GM12878 (cell line): ENCODE measurements around the gene PRR23C. TPM values are rescaled to one million over a fixed set of nuclear protein-coding genes. Genes with fewer than 3 reads are reported as not detected.

ENCODE experiments used
- ATAC-seq: fragments of 200-7000 bp; cut with Tn5 transposase; 3 replicates; pipeline ENCODE4 v1.9.1; 2020; ENCODE audit warnings: mild to moderate bottlenecking, moderate library complexity
- BruUV-seq: library from RNA; stranded (reverse); fragments of 400-500 nt; replicated peaks from 2 replicates; lab custom pipeline; 2021; lab: Mats Ljungman, UMichigan
- CTCF ChIA-PET: fragments of 300-600 bp; sonication (Branson Sonifier 250); formaldehyde crosslinking; extraction: SDS; loops from one replicate; lab custom pipeline; 2021; ENCODE audit warnings: inconsistent platforms; lab: Yijun Ruan, JAX
- POLR2A ChIA-PET: fragments of 350-600 bp; formaldehyde crosslinking; extraction: SDS; loops from one replicate; lab custom pipeline; 2021; ENCODE audit warnings: inconsistent platforms; lab: Charles Lee
- RAD21 ChIA-PET: fragments of 300-600 bp; sonication (Branson Sonifier 250); formaldehyde crosslinking; loops from one replicate; lab custom pipeline; 2023; ENCODE audit warnings: antibody characterized with exemption; ENCODE audit not compliant: unreplicated experiment; lab: Charles Lee
- SMC1A ChIA-PET: fragments of 300-600 bp; sonication (Branson Sonifier 250); formaldehyde crosslinking; loops from one replicate; lab custom pipeline; 2023; ENCODE audit not compliant: unreplicated experiment, uncharacterized antibody; lab: Charles Lee
- DNase-seq: peaks from one replicate; pipeline ENCODE4 v3.0.0-alpha.2; 2011; ENCODE audit warnings: low read depth, low spot score
- FAIRE-seq: peaks from 3 replicates; lab custom pipeline; 2011; peaks lifted over from hg19 to GRCh38; lab: Jason Lieb, UNC
- H2AFZ ChIP-seq: 2 replicates; pipeline ENCODE4 v1.6.0; 2011; ENCODE audit warnings: low read depth, low read length, control low read depth; ENCODE audit not compliant: control insufficient read depth
- H3K27ac ChIP-seq: 2 replicates; pipeline ENCODE4 v1.5.1; 2011; ENCODE audit warnings: control low read depth; ENCODE audit not compliant: control insufficient read depth, insufficient read depth
- H3K27me3 ChIP-seq, 2 experiments: replicated peaks in 1 of 2; 2 replicates each; pipeline versions ENCODE4 v1.6.0 to v1.6.1; 2011; ENCODE audit warnings: low read length in 1 of 2; ENCODE audit not compliant: control insufficient read depth in 2 of 2, insufficient read depth in 2 of 2
- H3K36me3 ChIP-seq, 2 experiments: 2 replicates each; pipeline ENCODE4 v1.5.1; 2011; ENCODE audit warnings: low read length in 1 of 2; ENCODE audit not compliant: control insufficient read depth in 2 of 2, insufficient read depth in 2 of 2
- H3K4me1 ChIP-seq: 2 replicates; pipeline ENCODE4 v1.6.1; 2011; ENCODE audit warnings: mild to moderate bottlenecking, low read length, moderate library complexity, mixed read lengths; ENCODE audit not compliant: control insufficient read depth, insufficient read depth
- H3K4me2 ChIP-seq: 2 replicates; pipeline ENCODE4 v1.6.0; 2011; ENCODE audit warnings: control low read depth; ENCODE audit not compliant: control insufficient read depth, insufficient read depth
- H3K4me3 ChIP-seq: fragments of 200-600 bp; sonication (generic); 2 replicates; pipeline ENCODE4 v1.5.1; 2016
- H3K79me2 ChIP-seq: 2 replicates; pipeline ENCODE4 v1.6.0; 2011; ENCODE audit warnings: low read length; ENCODE audit not compliant: control insufficient read depth, insufficient read depth
- H3K9ac ChIP-seq: 2 replicates; pipeline ENCODE4 v1.8.0; 2011; ENCODE audit warnings: low read length, control low read depth, mixed read lengths; ENCODE audit not compliant: control insufficient read depth, insufficient read depth
- H3K9me3 ChIP-seq: replicated peaks from 3 replicates; pipeline ENCODE4 v1.5.1; 2011; ENCODE audit warnings: mild to moderate bottlenecking, low read length; ENCODE audit not compliant: control insufficient read depth, insufficient read depth
- H4K20me1 ChIP-seq: 2 replicates; pipeline ENCODE4 v1.6.0; 2011; ENCODE audit not compliant: control insufficient read depth, insufficient read depth
- CBFB ChIP-seq: IDR thresholded peaks from 2 replicates; pipeline ENCODE4 v1.6.1; 2016; ENCODE audit warnings: antibody characterized with exemption, low read depth
- GABPA ChIP-seq: IDR thresholded peaks from 2 replicates; pipeline ENCODE4 v1.6.1; 2014; ENCODE audit warnings: antibody characterized with exemption, low read depth, mild to moderate bottlenecking, inconsistent platforms
- RAD21 ChIP-seq: IDR thresholded peaks from 2 replicates; pipeline ENCODE4 v1.6.1; 2011; ENCODE audit warnings: mild to moderate bottlenecking, low read depth, low read length, moderate library complexity; ENCODE audit not compliant: insufficient read depth
- WGBS: methylation state at CpG from one replicate; pipeline ENCODE4 v1.1.6; 2016; ENCODE audit warnings: low lambda C conversion rate; ENCODE audit not compliant: insufficient replicate concordance, insufficient coverage; ENCODE audit errors: missing lambda C conversion rate; 5-methylcytosine and 5-hydroxymethylcytosine counted together
- in situ Hi-C: fragments of 300-500 bp; cut with MboI; formaldehyde crosslinking; loops from 9 replicates; pipeline ENCODE4 v1.14.3; 2018; ENCODE audit warnings: mixed read lengths
- intact Hi-C: fragments of 100-400 bp; cut with micrococcal nuclease; formaldehyde crosslinking; loops from one replicate; pipeline ENCODE4 v1.14.2; 2022; ENCODE audit not compliant: unreplicated experiment
- polyA plus RNA-seq, 11 experiments: library from polyadenylated mRNA; depleted of rRNA in 4 of 11; unstranded in 6 of 11; stranded (reverse) in 5 of 11; fragments of >200 nt; fragmentation: Nextera tagmentation in 4 of 11; fragmentation: Illumina TruSeq in 1 of 11; extraction: Ambion mirVana in 4 of 11; extraction: Trizol in 1 of 11; gene quantifications; 1 replicate in 1 of 11; 2 replicates in 10 of 11; pipeline versions ENCODE4 v1.2.1 to v1.2.3, GENCODE V29; 2011 to 2016; ENCODE audit warnings: inconsistent platforms in 2 of 11, missing spikeins in 2 of 11, low read depth in 1 of 11
- total RNA-seq, 4 experiments: library from RNA; depleted of rRNA in 3 of 4; stranded (reverse); fragments of >200 nt in 3 of 4; fragmentation: Illumina TruSeq in 1 of 4; extraction: Trizol in 1 of 4; gene quantifications; 2 replicates each; pipeline versions ENCODE4 v1.2.1 to v1.2.3, GENCODE V29; 2013 to 2021

Gene PRR23C
- total and polyA plus RNA-seq, 10 of the 15 experiments (the other 5 are each of a cell fraction or from before 2014, with no cell fraction given): not detected

DNA sequence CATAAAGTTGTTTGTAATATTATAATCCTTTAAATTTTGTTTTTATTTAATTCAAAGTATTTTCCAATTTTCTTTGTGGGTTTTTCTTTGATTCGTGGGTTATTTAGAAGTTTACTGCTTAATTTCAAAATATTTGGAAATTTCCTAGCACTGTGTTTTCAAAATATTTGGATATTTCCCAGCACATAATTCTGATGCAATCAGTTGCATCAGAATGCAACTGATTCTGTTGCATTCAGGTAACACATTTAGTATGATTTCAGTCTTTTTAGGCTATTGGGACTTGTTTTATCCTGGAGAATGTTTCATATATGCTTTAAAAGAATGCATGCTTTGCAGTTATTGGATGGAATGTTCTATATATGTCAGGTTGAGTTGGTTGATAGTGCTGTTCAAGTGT is 18.2 kb upstream of the PRR23C start:
- no peak overlapping the region for H3K27ac ChIP-seq
- no peak overlapping the region for H3K9ac ChIP-seq
- H4K20me1 ChIP-seq: no peaks in the 10 kb centered on the region
- DNase-seq (no peak), ATAC-seq (no peak), FAIRE-seq (no peak)
- CTCF ChIA-PET: no interaction called here
- RAD21 ChIA-PET: no interaction called here
- no peaks in the 10 kb centered on the region for H3K36me3 ChIP-seq
- H3K27me3 ChIP-seq: no peaks in the 10 kb centered on the region
- no peak overlapping the region for H2AFZ ChIP-seq
- no peaks in the 10 kb centered on the region for H3K79me2 ChIP-seq
- H3K4me3 ChIP-seq: no peak overlapping the region
- BruUV-seq: no TSS peak
- no peak overlapping the region for H3K4me2 ChIP-seq
- WGBS: 0% methylated on average over 1 of the region's 1 CpG
- no peaks in the 10 kb centered on the region for H3K4me1 ChIP-seq
- H3K9me3 ChIP-seq: no peaks in the 10 kb centered on the region
- intact Hi-C loops: no loop called here
- in situ Hi-C loops: no loop called here
- SMC1A ChIA-PET: interaction anchor here (0.8 kb wide), 1 partner anchor 107 kb away, joined by 3 read pairs; no protein-coding TSS in a partner anchor
- POLR2A ChIA-PET: no interaction called here
- no peak for TF ChIP-seq RAD21

DNA sequence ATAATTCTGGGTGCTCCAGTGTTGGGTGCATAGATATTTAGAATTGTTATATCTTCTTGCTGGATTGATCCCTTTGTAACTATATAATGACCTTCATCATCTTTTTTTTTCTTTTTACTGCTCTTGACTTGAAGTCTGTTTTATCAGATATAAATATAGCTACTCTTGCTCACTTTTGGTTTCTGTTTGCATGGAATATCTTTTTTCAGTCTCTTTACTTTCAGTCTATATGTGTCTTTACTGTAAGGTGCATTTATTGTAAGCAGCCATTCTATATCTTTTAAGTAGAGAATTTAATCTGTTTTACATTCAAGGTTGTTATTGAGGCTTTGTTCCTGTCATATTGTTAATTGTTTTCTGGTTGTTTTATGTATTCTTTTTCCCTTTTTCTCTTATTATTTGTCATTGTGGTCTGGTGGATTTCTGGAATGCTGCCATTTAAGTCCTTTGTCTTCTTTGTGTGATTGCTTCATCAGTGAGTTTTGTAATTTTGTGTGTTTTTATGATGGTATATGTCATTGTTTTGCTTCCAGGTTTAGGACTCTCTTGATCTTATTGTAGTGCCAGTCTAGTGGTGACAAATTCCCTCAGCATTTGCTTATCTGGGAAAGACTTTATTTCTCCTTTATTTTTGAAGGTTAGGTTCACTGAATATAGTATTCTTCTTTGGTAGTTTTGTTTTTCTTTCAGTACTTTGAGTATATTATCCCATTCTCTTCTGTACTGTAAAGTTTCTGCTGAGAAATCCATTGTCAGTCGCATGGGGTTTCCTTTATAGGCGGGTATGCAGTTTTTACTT is 8.3 kb upstream of the PRR23C start:
- CTCF ChIA-PET: no interaction called here
- ATAC-seq (no peak), DNase-seq (no peak), FAIRE-seq (no peak)
- no peak overlapping the region for H3K27ac ChIP-seq
- no peaks in the 10 kb centered on the region; the same call in 1 of the 3 replicates for H3K9me3 ChIP-seq
- intact Hi-C loops: no loop called here
- H3K4me1 ChIP-seq: no peaks in the 10 kb centered on the region
- no peak overlapping the region for H3K4me3 ChIP-seq
- no peak overlapping the region for H3K4me2 ChIP-seq
- RAD21 ChIA-PET: no interaction called here
- H3K9ac ChIP-seq: no peak overlapping the region
- SMC1A ChIA-PET: no interaction called here
- H2AFZ ChIP-seq: no peak overlapping the region
- H3K36me3 ChIP-seq: no peaks in the 10 kb centered on the region
- no peaks in the 10 kb centered on the region for H3K27me3 ChIP-seq
- no peaks in the 10 kb centered on the region for H4K20me1 ChIP-seq
- TF ChIP-seq GABPA (no peak), CBFB (no peak)
- in situ Hi-C loops: no loop called here
- no TSS peak for BruUV-seq
- POLR2A ChIA-PET: no interaction called here
- H3K79me2 ChIP-seq: no peaks in the 10 kb centered on the region
- 0% methylated on average over 2 of the region's 2 CpGs for WGBS
